Prostate gland (tissue), 2 donors: ENCODE measurements around the gene LVRN. TPM values are rescaled to one million over a fixed set of nuclear protein-coding genes. Genes with fewer than 3 reads are reported as not detected.
A peak's percentile ranks its signal among the peaks of the same experiment; 100 is the strongest.

Experiments
- DNase-seq: peaks from one replicate; pipeline ENCODE4 v3.0.0-alpha.2; 2019; ENCODE audit warnings: low spot score
- H3K27ac ChIP-seq, 2 donors: fragments of 200-600 bp; sonication (generic); 2 replicates each; pipeline ENCODE4 v1.5.1; 2017 to 2019
- H3K27me3 ChIP-seq: fragments of 200-600 bp; sonication (generic); replicated peaks from 2 replicates; pipeline ENCODE4 v1.5.1; 2019; ENCODE audit not compliant: insufficient read depth
- H3K36me3 ChIP-seq, 2 donors: fragments of 200-600 bp; sonication (generic); 1 replicate in 1 of 2; 2 replicates in 1 of 2; pipeline versions ENCODE4 v1.5.1 to v1.8.1; 2017 to 2019
- H3K4me1 ChIP-seq: fragments of 200-600 bp; sonication (generic); replicated peaks from 2 replicates; pipeline ENCODE4 v1.5.1; 2019
- H3K4me3 ChIP-seq, 2 donors: fragments of 200-600 bp; sonication (generic); 2 replicates each; pipeline ENCODE4 v1.5.1; 2017 to 2019
- H3K9me3 ChIP-seq: fragments of 200-600 bp; sonication (generic); 2 replicates; pipeline ENCODE4 v1.5.1; 2017
- POLR2A ChIP-seq: fragments of 450-650 bp; IDR thresholded peaks from one replicate; pipeline ENCODE4 v1.6.1; 2016; ENCODE audit warnings: antibody characterized with exemption, mild to moderate bottlenecking
- POLR2AphosphoS5 ChIP-seq: sonication (generic); formaldehyde crosslinking; IDR thresholded peaks from one replicate; pipeline ENCODE4 v1.6.1; 2017; ENCODE audit warnings: antibody characterized with exemption
- whole genome bisulfite sequencing: methylation state at CpG from one replicate; pipeline ENCODE4 v1.1.5; 2018; 5-methylcytosine and 5-hydroxymethylcytosine counted together
- intact Hi-C: fragments of 100-400 bp; cut with DNase I; formaldehyde crosslinking; loops from one replicate; pipeline ENCODE4 v1.14.2; 2022
- total RNA-seq, 2 donors: library from RNA; depleted of rRNA; stranded (reverse); fragments of >200 nt; gene quantifications; one replicate each; pipeline ENCODE4 v1.1.0, GENCODE V29; 2016
- TF ChIP-seq, protein P1 (sequence below), 4 experiments: fragments of 200-600 bp in 2 of 4; fragments of 450-650 bp in 2 of 4; sonication (generic) in 2 of 4; IDR thresholded peaks; 1 replicate in 3 of 4; 2 replicates in 1 of 4; pipeline ENCODE4 v1.5.1; 2016 to 2019; ENCODE audit warnings: antibody characterized with exemption in 4 of 4, mild to moderate bottlenecking in 2 of 4, moderate library complexity in 2 of 4

Gene LVRN
- total RNA-seq, 2 donors from 2014 or later = not detected

DNA sequence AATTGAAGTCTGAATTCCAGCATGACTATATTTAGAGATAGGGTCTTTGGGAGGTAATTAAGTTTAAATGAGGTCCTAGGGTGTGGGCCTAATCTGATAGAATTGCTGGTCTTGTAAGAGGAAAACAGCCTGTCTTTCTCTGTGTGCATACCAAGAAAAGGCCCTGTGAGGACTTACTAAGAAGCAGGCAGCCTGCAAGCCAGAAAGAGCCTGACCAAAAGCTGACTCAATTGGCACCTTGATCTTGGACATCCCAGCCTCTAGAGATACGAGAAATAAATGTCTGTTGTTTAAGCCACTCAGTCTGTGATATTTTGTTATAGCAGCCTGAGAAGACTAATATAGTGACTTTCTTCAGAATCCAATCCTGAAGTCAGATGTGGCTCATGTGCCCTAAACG lies 84.5 kb downstream of the LVRN start:
- no peaks in the 10 kb centered on the region for H3K4me1 ChIP-seq
- no peak overlapping the region for H3K27ac ChIP-seq
- H3K27me3 ChIP-seq = no peaks in the 10 kb centered on the region
- no peak for DNase-seq
- WGBS = 80% methylated on average over 2 of the region's 2 CpGs
- intact Hi-C loops = no loop called here
- TF ChIP-seq POLR2AphosphoS5 (no peak), POLR2A (no peak)
- TF ChIP-seq, protein P1, sequence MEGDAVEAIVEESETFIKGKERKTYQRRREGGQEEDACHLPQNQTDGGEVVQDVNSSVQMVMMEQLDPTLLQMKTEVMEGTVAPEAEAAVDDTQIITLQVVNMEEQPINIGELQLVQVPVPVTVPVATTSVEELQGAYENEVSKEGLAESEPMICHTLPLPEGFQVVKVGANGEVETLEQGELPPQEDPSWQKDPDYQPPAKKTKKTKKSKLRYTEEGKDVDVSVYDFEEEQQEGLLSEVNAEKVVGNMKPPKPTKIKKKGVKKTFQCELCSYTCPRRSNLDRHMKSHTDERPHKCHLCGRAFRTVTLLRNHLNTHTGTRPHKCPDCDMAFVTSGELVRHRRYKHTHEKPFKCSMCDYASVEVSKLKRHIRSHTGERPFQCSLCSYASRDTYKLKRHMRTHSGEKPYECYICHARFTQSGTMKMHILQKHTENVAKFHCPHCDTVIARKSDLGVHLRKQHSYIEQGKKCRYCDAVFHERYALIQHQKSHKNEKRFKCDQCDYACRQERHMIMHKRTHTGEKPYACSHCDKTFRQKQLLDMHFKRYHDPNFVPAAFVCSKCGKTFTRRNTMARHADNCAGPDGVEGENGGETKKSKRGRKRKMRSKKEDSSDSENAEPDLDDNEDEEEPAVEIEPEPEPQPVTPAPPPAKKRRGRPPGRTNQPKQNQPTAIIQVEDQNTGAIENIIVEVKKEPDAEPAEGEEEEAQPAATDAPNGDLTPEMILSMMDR (IDR thresholded peaks at IDR 0.05) = no peak
- H3K9me3 ChIP-seq = no peaks in the 10 kb centered on the region
- no peak overlapping the region for H3K4me3 ChIP-seq
- no peaks in the 10 kb centered on the region for H3K36me3 ChIP-seq

DNA sequence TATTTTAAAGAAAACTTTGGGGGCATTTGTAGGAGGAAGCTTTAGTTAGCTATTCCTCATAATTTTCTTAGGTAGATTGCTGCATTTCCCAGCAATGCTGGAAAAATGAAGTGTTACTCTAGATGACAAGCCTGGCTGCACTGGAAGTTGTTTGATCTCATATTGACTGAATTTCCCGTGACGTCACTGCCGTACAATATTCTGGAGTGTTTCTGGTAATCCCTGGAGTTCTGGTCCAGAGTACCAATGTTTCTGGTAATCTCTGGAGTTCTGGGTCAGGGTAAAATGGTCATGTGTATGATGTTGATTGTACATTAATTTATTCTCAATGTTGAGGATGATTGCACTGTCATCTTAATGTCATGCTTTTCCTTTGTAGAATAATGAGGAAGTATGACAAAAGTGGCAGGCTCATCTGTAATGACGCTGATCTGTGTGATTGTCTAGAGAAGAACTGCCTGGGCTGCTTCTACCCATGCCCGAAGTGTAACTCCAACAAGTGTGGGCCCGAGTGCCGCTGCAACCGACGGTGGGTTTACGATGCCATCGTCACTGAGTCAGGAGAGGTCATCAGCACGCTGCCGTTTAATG lies 96.2 kb downstream of the LVRN start:
- 72% methylated on average over 13 of the region's 13 CpGs for WGBS
- intact Hi-C loops = no loop called here
- Histone ChIP-seq H3K27me3 (no peaks in the 10 kb centered on the region), H3K4me1 (no peaks in the 10 kb centered on the region), H3K36me3 (no peaks in the 10 kb centered on the region), H3K9me3 (no peaks in the 10 kb centered on the region), H3K4me3 (no peak overlapping the region), H3K27ac (no peak overlapping the region)
- no peak for DNase-seq
- no peak for TF ChIP-seq POLR2AphosphoS5
- TF ChIP-seq, protein P1 (IDR thresholded peaks at IDR 0.05) = no peak
- TF ChIP-seq POLR2A = no peak

DNA sequence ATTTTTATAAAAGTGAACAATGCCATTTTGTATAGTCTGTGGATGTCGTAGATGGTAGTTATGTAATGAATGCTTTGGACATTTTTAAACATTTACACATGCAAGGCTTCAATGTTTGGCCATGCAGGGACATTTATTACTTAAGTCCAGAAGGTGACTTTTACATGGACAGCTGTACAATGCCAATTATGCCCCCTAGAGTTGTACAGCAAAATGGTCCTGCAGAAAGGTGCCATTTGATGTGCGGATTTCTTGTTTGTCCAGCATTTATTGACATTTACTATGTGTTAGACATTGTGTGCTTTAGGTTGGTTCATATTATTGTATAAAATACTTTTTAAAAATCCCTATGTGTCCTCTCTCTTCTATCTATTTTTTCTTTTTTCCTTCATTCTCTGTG lies 100.1 kb downstream of the LVRN start:
- Histone ChIP-seq H3K4me1 (no peaks in the 10 kb centered on the region), H3K4me3 (no peak overlapping the region), H3K36me3 (no peaks in the 10 kb centered on the region), H3K9me3 (no peaks in the 10 kb centered on the region), H3K27me3 (peaks cover 2% of the 10 kb centered on the region), H3K27ac (no peak overlapping the region)
- 49% methylated on average over 2 of the region's 2 CpGs for WGBS
- intact Hi-C loops = no loop called here
- no peak for TF ChIP-seq POLR2A
- TF ChIP-seq, protein P1 (IDR thresholded peaks at IDR 0.05) = no peak
- TF ChIP-seq POLR2AphosphoS5 = no peak
- no peak for DNase-seq

DNA sequence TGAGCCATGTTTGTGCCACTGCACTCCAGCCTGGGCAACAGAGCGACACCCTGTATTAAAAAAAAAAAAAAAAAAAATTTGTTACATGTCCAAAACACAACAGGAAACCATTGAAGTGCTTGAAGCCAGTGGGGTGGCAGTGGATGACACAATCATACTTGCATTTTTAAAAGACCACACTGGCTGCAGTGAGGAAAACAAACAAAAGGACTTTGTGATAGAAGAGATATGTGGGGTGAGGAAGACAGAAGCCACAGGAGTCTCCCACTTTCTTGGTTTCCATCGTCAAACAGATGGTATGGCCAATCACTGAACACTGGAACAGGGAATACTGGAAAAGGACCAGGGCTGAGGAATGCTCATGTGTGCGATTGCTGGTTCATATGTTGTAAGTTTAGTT lies 101.7 kb downstream of the LVRN start:
- Histone ChIP-seq H3K4me3 (no peak overlapping the region), H3K9me3 (no peaks in the 10 kb centered on the region), H3K36me3 (no peaks in the 10 kb centered on the region), H3K27me3 (peaks cover 2% of the 10 kb centered on the region), H3K27ac (no peak overlapping the region), H3K4me1 (no peaks in the 10 kb centered on the region)
- no peak for DNase-seq
- intact Hi-C loops = no loop called here
- WGBS = 83% methylated on average over 3 of the region's 3 CpGs
- no peak for TF ChIP-seq POLR2A

DNA sequence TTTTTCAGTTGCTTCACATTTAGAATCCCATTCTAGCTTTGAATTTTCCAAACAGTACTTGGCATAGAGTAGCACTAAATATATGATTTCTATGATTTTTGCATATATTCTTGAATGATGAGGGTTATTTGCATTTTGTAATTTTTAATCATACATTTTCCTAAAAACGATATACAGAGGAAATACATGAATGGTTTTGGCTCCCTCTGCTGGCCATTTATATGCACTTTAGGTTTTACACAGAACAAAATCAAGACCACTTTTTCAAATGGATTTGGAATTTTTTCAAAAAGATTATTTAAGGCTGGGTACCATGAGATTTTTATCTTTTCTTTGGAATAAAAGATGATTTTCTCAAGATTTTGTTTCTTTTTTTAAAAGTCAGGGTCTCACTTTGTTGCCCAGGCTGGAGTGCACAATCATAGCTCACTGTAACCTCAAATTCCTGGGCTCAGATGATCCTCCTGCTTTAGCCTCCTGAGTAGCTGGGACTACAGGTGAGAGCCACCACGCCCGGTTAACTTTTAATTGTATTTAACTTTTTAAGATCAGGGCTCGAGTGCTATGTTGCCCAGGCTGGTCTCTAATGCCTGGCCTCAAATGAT lies 105.9 kb downstream of the LVRN start:
- Histone ChIP-seq H3K27me3 (peaks cover 2% of the 10 kb centered on the region), H3K4me1 (no peaks in the 10 kb centered on the region), H3K27ac (no peak overlapping the region), H3K4me3 (no peak overlapping the region), H3K36me3 (no peaks in the 10 kb centered on the region), H3K9me3 (no peaks in the 10 kb centered on the region)
- no peak for TF ChIP-seq POLR2AphosphoS5
- TF ChIP-seq, protein P1 (IDR thresholded peaks at IDR 0.05) = peak; percentile 61 to 82 (median 79)
- DNase-seq = peak; percentile 34
- intact Hi-C loops = no loop called here
- WGBS = 20% methylated on average over 4 of the region's 4 CpGs
